Common myeloid progenitor, CD34-positive (primary cell): ENCODE data around the gene RFPL3.

ENCODE experiments used
- CTCF ChIA-PET: fragments of 350-600 bp; sonication (Branson Sonifier 250); formaldehyde crosslinking; loops from one replicate; lab custom pipeline; 2021; ENCODE audit warnings: antibody characterized with exemption; lab: Charles Lee
- POLR2A ChIA-PET: fragments of 350-600 bp; sonication (Branson Sonifier 250); formaldehyde crosslinking; loops from one replicate; lab custom pipeline; 2021; ENCODE audit warnings: antibody characterized with exemption; lab: Charles Lee
- DNase-seq, 3 donors: peaks; one replicate each; pipeline versions ENCODE4 v3.0.0 to v3.0.0-alpha.2; 2013
- H3K27ac ChIP-seq, 2 experiments: 1 replicate in 1 of 2; 2 replicates in 1 of 2; pipeline ENCODE4 v1.7.0; 2013; ENCODE audit warnings: inconsistent platforms in 2 of 2, low read length in 2 of 2, mild to moderate bottlenecking in 2 of 2, low read depth in 1 of 2, moderate library complexity in 1 of 2; ENCODE audit not compliant: severe bottlenecking in 2 of 2, insufficient read depth in 1 of 2, poor library complexity in 1 of 2
- H3K27me3 ChIP-seq, 5 experiments: replicated peaks in 2 of 5; 1 replicate in 3 of 5; 2 replicates in 2 of 5; pipeline versions ENCODE4 v1.6.1 to v1.7.0; 2013; ENCODE audit warnings: low read length in 4 of 5, mild to moderate bottlenecking in 2 of 5, moderate library complexity in 2 of 5, inconsistent platforms in 1 of 5; ENCODE audit not compliant: insufficient read depth in 5 of 5, control insufficient read depth in 4 of 5
- H3K36me3 ChIP-seq, 4 experiments: 1 replicate in 2 of 4; 2 replicates in 2 of 4; pipeline versions ENCODE4 v1.6.1 to v1.7.0; 2013; ENCODE audit warnings: low read length in 3 of 4, control low read depth in 1 of 4, mild to moderate bottlenecking in 1 of 4; ENCODE audit not compliant: control insufficient read depth in 4 of 4, insufficient read depth in 4 of 4
- H3K4me1 ChIP-seq, 4 experiments: 1 replicate in 3 of 4; 2 replicates in 1 of 4; pipeline versions ENCODE4 v1.6.1 to v1.7.1; 2013; ENCODE audit warnings: low read length in 3 of 4, mild to moderate bottlenecking in 3 of 4, control low read depth in 1 of 4, inconsistent platforms in 1 of 4, moderate library complexity in 1 of 4; ENCODE audit not compliant: control insufficient read depth in 4 of 4, insufficient read depth in 4 of 4; ENCODE audit errors: control extremely low read depth in 1 of 4
- H3K4me3 ChIP-seq, 7 experiments: 1 replicate in 4 of 7; 2 replicates in 3 of 7; pipeline versions ENCODE4 v1.5.1 to v1.7.0; 2013; ENCODE audit warnings: mild to moderate bottlenecking in 7 of 7, low read length in 6 of 7, moderate library complexity in 6 of 7, inconsistent platforms in 2 of 7, low read depth in 2 of 7, control low read depth in 1 of 7; ENCODE audit not compliant: insufficient read depth in 4 of 7, control insufficient read depth in 1 of 7; ENCODE audit errors: extremely low read depth in 1 of 7
- H3K9me3 ChIP-seq, 5 experiments: 1 replicate in 4 of 5; 2 replicates in 1 of 5; pipeline versions ENCODE4 v1.6.1 to v1.7.1; 2013; ENCODE audit warnings: low read length in 4 of 5, mild to moderate bottlenecking in 2 of 5, inconsistent platforms in 1 of 5, low read depth in 1 of 5, moderate library complexity in 1 of 5; ENCODE audit not compliant: control insufficient read depth in 4 of 5, insufficient read depth in 2 of 5; ENCODE audit errors: control extremely low read depth in 1 of 5
- WGBS: methylation state at CpG from one replicate; pipeline ENCODE4 v1.1.5; 2013; ENCODE audit not compliant: insufficient coverage; 5-methylcytosine and 5-hydroxymethylcytosine counted together

RFPL3 gene

GRCh38 chr22:32328306-32329201 is 29.1 kb upstream of the RFPL3 start:
- Histone ChIP-seq H3K27ac (no peak overlapping the region), H3K4me3 (no peak overlapping the region), H3K36me3 (no peaks in the 10 kb centered on the region), H3K9me3 (no peaks in the 10 kb centered on the region), H3K27me3 (peaks cover 0 to 4% (median 0%) of the 10 kb centered on the region in 5 experiments), H3K4me1 (no peaks in the 10 kb centered on the region)
- 91% methylated on average over 6 of the region's 8 CpGs for WGBS
- ChIA-PET POLR2A (no interaction called here), CTCF (no interaction called here)
- no peak for DNase-seq

GRCh38 chr22:32329202-32329645 is 28.4 kb upstream of the RFPL3 start:
- 94% methylated on average over 7 of the region's 8 CpGs for WGBS

DNA sequence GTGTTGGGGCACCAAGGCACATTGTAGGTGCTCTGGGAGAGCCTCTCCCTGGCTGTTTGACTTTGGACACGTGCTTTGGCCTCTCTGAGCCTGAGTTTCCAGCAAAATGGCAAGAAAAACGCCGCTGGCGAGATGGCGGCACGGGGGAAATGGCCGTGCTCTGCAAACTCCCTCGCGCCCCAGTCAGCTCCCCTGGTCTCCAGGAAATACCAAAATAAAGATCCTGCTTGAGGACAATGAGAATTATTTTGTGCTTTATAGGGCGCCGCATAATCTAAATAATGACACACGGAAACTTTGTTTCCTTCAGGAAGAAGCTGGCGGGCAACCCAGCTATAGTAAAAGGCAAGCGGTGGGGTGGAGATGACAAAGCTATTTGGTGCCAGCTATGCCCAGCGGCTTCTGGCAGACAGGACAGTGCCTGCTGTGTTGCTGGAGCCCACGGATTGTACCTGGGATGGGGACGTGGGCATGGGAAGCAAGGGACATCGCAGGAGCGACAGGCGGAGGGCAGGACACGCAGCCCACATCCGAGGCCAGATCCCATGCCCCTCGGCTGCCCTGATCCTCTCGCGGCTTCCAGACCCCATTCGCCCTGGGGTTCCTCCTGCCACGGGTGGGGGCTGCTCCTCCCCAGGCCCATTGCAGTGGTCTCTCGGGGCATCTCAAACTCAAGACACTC is 26.3 kb upstream of the RFPL3 start:
- WGBS: 80% methylated on average over 26 of the region's 28 CpGs

More at GRCh38 chr22:32329202-32329645, 28.4 kb upstream of the RFPL3 start:
- H3K4me3 ChIP-seq: no peak overlapping the region
- peaks cover 0 to 5% (median 0%) of the 10 kb centered on the region in 5 experiments for H3K27me3 ChIP-seq
- H3K4me1 ChIP-seq: no peaks in the 10 kb centered on the region
- ChIA-PET POLR2A (no interaction called here), CTCF (no interaction called here)
- no peaks in the 10 kb centered on the region for H3K36me3 ChIP-seq
- no peak for DNase-seq
- H3K27ac ChIP-seq: no peak overlapping the region
- H3K9me3 ChIP-seq: no peaks in the 10 kb centered on the region

DNA sequence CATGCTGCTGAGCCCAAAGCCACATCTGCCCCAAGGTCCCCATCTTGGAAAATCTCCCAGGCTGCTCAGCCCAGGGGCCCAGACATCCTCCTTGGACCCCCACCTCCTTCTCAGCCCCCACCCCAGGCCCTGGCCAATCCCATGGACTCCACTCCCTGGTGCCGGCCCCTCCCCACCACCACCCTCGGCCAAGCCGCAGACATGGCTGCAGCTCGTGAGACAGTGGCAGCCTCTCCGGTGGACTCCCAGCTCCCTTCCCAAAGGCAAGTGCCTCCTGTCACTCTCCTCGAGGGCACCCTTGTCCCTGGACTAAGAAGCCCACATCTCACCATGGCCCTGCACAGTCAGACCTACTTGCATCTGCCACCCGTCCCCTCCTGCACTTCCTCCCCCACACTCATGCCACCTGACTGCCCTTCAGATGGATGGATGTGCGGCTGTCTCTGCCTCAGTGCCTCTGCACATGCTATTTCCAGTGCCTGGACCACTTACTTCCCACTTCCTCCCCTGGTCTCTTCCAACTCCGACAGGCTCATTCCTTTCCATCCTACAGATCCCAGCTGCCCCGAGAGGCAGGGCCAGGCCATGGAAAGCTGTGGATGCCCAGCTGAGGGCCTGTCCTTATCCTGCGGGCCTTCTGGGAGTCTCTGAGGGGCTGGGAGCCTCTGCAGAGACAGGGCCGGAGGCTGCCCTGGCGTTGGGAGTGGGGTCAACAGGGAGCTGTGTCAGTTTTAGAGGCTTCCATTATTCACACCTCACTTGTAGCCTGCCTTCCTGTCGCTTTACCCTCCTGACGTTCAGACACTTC is 25.5 kb upstream of the RFPL3 start:
- H3K4me1 ChIP-seq: no peaks in the 10 kb centered on the region
- H3K36me3 ChIP-seq: no peaks in the 10 kb centered on the region
- no peaks in the 10 kb centered on the region for H3K9me3 ChIP-seq
- H3K27ac ChIP-seq: no peak overlapping the region
- no peak for DNase-seq
- H3K4me3 ChIP-seq: no peak overlapping the region
- CTCF ChIA-PET: no interaction called here
- 90% methylated on average over 10 of the region's 15 CpGs for WGBS
- peaks cover 0 to 18% (median 3%) of the 10 kb centered on the region in 5 experiments for H3K27me3 ChIP-seq
- POLR2A ChIA-PET: no interaction called here

More for the DNA sequence above, 26.3 kb upstream of the RFPL3 start:
- Histone ChIP-seq H3K36me3 (no peaks in the 10 kb centered on the region), H3K27ac (no peak overlapping the region), H3K9me3 (no peaks in the 10 kb centered on the region), H3K4me3 (no peak overlapping the region), H3K27me3 (peaks cover 0 to 12% (median 2%) of the 10 kb centered on the region in 5 experiments), H3K4me1 (no peaks in the 10 kb centered on the region)
- peak in 1 of 3 donors; percentile 19 for DNase-seq
- POLR2A ChIA-PET: no interaction called here
- CTCF ChIA-PET: no interaction called here

DNA sequence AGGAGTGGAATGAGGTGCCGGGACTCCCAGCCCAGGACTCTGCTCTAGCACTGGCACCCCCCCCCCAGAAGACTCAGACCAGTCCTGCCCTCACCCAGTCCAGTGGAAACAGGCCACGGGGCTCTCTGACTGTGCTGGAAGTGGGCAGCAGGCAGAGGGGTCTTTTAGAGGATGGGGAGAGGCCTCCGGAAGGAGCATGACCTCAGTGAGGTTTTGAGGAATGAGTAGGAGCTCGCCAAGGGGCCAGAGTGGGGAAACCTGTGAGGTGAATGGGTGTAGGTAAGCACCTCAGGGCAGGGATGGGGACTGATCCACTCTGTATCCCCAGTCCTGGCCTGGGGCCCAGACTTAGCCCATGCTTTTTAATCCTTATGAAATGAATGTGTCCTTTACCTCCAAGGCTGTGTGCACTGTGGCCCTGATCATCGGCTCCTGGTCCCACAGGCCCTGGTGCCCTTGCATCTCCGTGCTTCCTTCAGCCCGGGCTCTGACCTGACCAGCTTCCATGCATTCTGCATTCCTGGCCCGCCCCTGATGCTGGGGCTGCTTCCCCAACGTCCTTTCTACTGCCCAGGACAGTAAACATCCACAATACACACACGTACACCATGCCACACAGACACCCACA is 24.4 kb upstream of the RFPL3 start:
- Histone ChIP-seq H3K27me3 (peaks cover 0 to 28% (median 3%) of the 10 kb centered on the region in 5 experiments), H3K36me3 (no peaks in the 10 kb centered on the region), H3K4me1 (no peaks in the 10 kb centered on the region), H3K27ac (no peak overlapping the region), H3K9me3 (no peaks in the 10 kb centered on the region), H3K4me3 (no peak overlapping the region)
- 88% methylated on average over 5 of the region's 10 CpGs for WGBS
- ChIA-PET CTCF (no interaction called here), POLR2A (no interaction called here)
- DNase-seq: no peak

GRCh38 chr22:32333769-32334659 is 23.7 kb upstream of the RFPL3 start:
- Histone ChIP-seq H3K4me1 (no peaks in the 10 kb centered on the region), H3K4me3 (no peak overlapping the region), H3K27me3 (peaks cover 0 to 35% (median 3%) of the 10 kb centered on the region in 5 experiments), H3K36me3 (no peaks in the 10 kb centered on the region), H3K9me3 (no peaks in the 10 kb centered on the region), H3K27ac (no peak overlapping the region)
- ChIA-PET POLR2A (no interaction called here), CTCF (no interaction called here)
- no peak for DNase-seq
- 84% methylated on average over 12 of the region's 13 CpGs for WGBS
